ENCODE results near the gene DDAH2.

DNA sequence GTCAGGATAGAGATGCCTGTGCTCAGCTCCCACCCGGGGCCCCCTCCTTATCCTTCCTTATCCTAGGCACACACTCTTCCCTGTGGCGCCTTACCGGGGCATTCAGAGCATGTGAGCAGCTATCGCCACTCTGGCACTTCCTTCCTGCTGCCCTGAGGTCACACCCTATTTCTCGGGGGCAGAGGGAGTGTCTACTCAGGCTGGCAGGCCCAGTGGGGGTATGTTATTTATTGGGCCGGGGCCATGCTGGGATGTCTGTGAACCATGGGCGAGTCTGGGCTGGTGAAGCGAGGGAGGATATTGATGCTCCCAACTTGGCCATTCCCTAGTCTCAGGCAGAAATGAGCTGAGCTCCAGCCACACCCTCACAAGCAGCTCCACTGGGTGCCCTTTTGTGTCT lies 17.9 kb downstream of the DDAH2 start:
- TF ChIP-seq POLR2AphosphoS5 (IDR thresholded peaks at IDR 0.05; ENCODE audit: low read depth, low read length), result no peak
- TF ChIP-seq POLR2A (IDR thresholded peaks at IDR 0.05; ENCODE audit: low read depth, low read length), result no peak
- TF ChIP-seq TAF1 (IDR thresholded peaks at IDR 0.05; ENCODE audit: borderline replicate concordance, low read depth, low read length), result no peak
